Measurements from ENCODE around the gene ABCC4.

DNA sequence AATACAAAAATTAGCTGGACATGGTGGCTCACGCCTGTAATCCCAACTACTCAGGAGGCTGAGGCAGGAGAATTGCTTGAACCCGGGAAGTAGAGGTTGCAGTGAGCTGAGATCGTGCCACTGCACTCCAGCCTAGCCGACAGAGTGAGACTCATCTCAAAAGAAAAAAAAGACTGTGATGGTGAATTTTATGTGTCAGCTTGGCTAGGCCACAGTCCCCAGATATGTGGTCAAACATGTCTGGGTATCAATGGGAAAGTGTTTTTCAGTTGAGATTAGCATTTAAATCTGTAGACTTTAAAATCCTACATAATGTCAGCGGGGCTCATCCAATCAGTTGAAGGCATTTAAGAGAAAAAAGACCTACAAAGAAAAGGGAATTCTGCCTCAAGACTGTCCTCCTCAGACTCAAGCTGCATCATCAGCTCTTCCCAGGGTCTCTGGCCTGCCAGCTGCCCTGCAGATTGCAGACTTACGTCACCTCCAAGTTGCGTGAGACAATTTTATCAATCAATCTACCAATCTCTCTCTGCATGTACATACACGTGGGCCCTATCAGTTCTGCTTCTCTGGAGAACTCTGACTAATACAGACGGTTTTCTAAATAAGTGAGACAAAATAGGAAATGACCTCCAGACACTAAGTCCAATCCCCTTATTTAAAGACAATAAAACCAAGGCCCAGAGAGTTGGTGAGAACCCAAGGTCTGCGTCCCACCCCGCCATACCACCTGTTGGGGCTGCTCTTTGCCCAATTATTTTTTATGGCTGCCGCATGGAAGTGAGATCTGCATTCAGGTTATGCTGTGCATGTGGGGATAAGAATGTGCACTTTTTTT, 99.2 kb downstream of the ABCC4 start:
- TF ChIP-seq, protein P1, sequence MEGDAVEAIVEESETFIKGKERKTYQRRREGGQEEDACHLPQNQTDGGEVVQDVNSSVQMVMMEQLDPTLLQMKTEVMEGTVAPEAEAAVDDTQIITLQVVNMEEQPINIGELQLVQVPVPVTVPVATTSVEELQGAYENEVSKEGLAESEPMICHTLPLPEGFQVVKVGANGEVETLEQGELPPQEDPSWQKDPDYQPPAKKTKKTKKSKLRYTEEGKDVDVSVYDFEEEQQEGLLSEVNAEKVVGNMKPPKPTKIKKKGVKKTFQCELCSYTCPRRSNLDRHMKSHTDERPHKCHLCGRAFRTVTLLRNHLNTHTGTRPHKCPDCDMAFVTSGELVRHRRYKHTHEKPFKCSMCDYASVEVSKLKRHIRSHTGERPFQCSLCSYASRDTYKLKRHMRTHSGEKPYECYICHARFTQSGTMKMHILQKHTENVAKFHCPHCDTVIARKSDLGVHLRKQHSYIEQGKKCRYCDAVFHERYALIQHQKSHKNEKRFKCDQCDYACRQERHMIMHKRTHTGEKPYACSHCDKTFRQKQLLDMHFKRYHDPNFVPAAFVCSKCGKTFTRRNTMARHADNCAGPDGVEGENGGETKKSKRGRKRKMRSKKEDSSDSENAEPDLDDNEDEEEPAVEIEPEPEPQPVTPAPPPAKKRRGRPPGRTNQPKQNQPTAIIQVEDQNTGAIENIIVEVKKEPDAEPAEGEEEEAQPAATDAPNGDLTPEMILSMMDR (IDR thresholded peaks at IDR 0.05): no peak
- TF ChIP-seq POLR2AphosphoS5 (IDR thresholded peaks at IDR 0.05; ENCODE audit: insufficient read depth in 1 of 2, low read depth in 1 of 2): no peak
- no peak for TF ChIP-seq POLR2A (IDR thresholded peaks at IDR 0.05)

Measured in vagina (tissue), 2 donors.